KMS-11 (cell line): ENCODE measurements around the gene MICAL2.

Experiments used
- H2AFZ ChIP-seq: fragments of 200-600 bp; sonication (generic); 2 replicates; pipeline ENCODE4 v1.6.1; 2016; ENCODE audit warnings: antibody characterized with exemption, mixed run types, low read depth
- H3K27ac ChIP-seq: fragments of 200-600 bp; sonication (generic); 2 replicates; pipeline ENCODE4 v1.6.1; 2016; ENCODE audit warnings: mild to moderate bottlenecking, mixed run types
- H3K27me3 ChIP-seq: fragments of 200-600 bp; sonication (generic); 2 replicates; pipeline ENCODE4 v1.6.1; 2017; ENCODE audit warnings: mild to moderate bottlenecking, low read depth, mixed run types, moderate library complexity; ENCODE audit not compliant: insufficient read depth
- H3K36me3 ChIP-seq: fragments of 200-600 bp; sonication (generic); 2 replicates; pipeline ENCODE4 v1.6.1; 2017; ENCODE audit warnings: mild to moderate bottlenecking, mixed run types; ENCODE audit not compliant: insufficient read depth
- H3K4me1 ChIP-seq: fragments of 200-600 bp; sonication (generic); 2 replicates; pipeline ENCODE4 v1.6.1; 2016; ENCODE audit warnings: mild to moderate bottlenecking, low read depth, mixed run types; ENCODE audit not compliant: poor library complexity, severe bottlenecking
- H3K4me2 ChIP-seq: fragments of 200-600 bp; sonication (generic); 2 replicates; pipeline ENCODE4 v1.7.0; 2016; ENCODE audit warnings: mild to moderate bottlenecking, mixed run types
- H3K4me3 ChIP-seq: fragments of 200-600 bp; sonication (generic); IDR thresholded peaks from 2 replicates; pipeline ENCODE4 v1.6.1; 2017; ENCODE audit warnings: low read depth, low read length, mixed read lengths; ENCODE audit not compliant: insufficient read depth
- H3K79me2 ChIP-seq: fragments of 200-600 bp; sonication (generic); 2 replicates; pipeline ENCODE4 v1.6.1; 2016; ENCODE audit warnings: low read depth, mixed run types; ENCODE audit not compliant: insufficient read depth
- H3K9ac ChIP-seq: fragments of 200-600 bp; sonication (generic); 2 replicates; pipeline ENCODE4 v1.6.1; 2016; ENCODE audit warnings: mild to moderate bottlenecking, mixed run types
- H4K20me1 ChIP-seq: fragments of 200-600 bp; sonication (generic); 2 replicates; pipeline ENCODE4 v1.6.1; 2016; ENCODE audit warnings: mild to moderate bottlenecking, mixed run types; ENCODE audit not compliant: insufficient read depth
- TF ChIP-seq, protein P1 (sequence below): fragments of 200-600 bp; sonication (generic); conservative IDR thresholded peaks from 2 replicates; pipeline ENCODE4 v1.6.1; 2017; ENCODE audit warnings: low read depth, mild to moderate bottlenecking, antibody characterized with exemption, low read length, moderate library complexity, mixed read lengths

Gene MICAL2

DNA sequence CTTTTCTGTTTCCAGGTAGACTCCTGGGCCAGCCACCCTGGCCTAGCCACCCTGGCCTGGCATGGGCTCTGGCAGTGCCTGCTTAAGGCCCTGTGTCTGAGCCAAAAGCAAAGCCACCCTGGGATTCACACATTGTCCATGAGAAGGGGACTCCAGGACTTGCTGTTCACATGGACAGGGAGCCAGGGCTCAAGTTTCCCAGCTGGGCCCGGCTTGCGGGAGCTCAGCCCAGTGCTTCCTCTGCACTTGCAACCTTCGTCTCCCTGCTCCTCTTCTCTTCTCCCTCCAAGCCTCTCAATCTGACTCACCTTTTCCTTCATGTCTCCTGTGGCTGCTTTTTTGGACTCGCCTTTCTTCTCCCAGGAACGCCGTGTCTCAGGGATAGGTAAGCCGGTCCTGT lies 130.3 kb downstream of the MICAL2 start:
- Histone ChIP-seq H2AFZ (no peak overlapping the region), H3K79me2 (no peaks in the 10 kb centered on the region), H3K4me1 (peaks cover 49% of the 10 kb centered on the region), H4K20me1 (no peaks in the 10 kb centered on the region), H3K36me3 (no peaks in the 10 kb centered on the region), H3K9ac (no peak overlapping the region), H3K4me2 (no peak overlapping the region), H3K27ac (no peak overlapping the region), H3K27me3 (no peaks in the 10 kb centered on the region), H3K4me3 (no peak overlapping the region)
- TF ChIP-seq, protein P1, sequence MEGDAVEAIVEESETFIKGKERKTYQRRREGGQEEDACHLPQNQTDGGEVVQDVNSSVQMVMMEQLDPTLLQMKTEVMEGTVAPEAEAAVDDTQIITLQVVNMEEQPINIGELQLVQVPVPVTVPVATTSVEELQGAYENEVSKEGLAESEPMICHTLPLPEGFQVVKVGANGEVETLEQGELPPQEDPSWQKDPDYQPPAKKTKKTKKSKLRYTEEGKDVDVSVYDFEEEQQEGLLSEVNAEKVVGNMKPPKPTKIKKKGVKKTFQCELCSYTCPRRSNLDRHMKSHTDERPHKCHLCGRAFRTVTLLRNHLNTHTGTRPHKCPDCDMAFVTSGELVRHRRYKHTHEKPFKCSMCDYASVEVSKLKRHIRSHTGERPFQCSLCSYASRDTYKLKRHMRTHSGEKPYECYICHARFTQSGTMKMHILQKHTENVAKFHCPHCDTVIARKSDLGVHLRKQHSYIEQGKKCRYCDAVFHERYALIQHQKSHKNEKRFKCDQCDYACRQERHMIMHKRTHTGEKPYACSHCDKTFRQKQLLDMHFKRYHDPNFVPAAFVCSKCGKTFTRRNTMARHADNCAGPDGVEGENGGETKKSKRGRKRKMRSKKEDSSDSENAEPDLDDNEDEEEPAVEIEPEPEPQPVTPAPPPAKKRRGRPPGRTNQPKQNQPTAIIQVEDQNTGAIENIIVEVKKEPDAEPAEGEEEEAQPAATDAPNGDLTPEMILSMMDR, result no peak

DNA sequence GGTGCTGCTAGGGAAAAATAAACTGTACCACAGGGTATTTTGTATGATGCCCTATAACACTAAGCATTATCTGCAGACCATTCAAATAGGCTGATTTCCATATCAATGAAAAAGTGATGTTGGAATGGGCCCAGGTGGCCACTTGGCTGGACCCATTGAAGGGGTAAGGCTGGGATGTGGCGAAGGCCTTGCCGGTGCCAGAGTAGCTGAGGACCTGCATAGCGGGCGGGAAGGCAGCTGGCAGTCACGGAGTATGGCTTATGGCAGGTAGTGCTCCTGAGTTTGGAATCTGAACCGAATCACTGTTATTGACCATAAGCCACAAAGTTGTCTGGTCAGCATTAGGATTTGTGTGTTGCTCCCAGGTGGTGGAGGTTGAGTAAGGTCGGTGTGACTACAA lies 131.0 kb downstream of the MICAL2 start:
- peaks cover 54% of the 10 kb centered on the region for H3K4me1 ChIP-seq
- no peak overlapping the region for H3K9ac ChIP-seq
- no peaks in the 10 kb centered on the region for H3K79me2 ChIP-seq
- no peak overlapping the region for H3K4me3 ChIP-seq
- no peak overlapping the region for H2AFZ ChIP-seq
- TF ChIP-seq, protein P1, result no peak
- H3K27me3 ChIP-seq, result no peaks in the 10 kb centered on the region
- H3K36me3 ChIP-seq, result no peaks in the 10 kb centered on the region
- H4K20me1 ChIP-seq, result no peaks in the 10 kb centered on the region
- no peak overlapping the region for H3K27ac ChIP-seq
- H3K4me2 ChIP-seq, result no peak overlapping the region

DNA sequence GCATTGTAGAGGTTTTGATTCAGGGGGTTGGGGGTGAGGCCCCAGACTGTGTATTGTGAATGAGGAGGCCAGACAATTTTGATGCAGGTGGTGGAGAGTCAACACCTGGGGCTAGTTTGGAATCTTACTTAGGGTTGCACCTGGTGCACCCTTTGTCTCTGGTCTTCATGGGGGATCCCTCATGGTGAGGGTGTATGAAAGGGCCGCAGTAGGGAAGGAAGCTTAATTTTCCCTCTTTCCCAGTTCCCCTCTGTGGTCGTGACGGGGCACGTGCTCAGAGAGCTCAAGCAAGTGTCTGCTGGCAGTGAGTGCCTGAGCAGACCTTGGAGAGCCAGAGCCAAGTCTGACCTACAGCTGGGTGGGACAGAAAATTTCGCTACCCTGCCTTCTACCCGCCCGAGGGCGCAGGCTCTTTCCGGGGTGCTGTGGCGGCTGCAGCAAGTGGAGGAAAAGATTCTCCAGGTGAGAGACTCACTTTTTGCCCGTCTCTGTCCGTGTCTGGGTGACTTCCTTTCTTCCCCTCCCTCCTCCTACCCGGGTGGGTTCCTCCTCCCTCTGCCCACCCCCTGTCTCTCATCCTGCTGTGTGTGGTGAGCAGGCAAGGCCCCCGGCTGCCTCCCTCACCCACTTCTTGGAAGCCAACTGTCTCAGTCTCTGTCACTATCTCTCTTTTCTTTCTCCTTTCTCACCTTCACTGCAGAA lies 131.7 kb downstream of the MICAL2 start:
- peaks cover 55% of the 10 kb centered on the region for H3K4me1 ChIP-seq
- no peaks in the 10 kb centered on the region for H3K79me2 ChIP-seq
- H3K36me3 ChIP-seq, result no peaks in the 10 kb centered on the region
- H3K9ac ChIP-seq, result no peak overlapping the region
- H3K4me2 ChIP-seq, result no peak overlapping the region
- H3K27ac ChIP-seq, result no peak overlapping the region
- H4K20me1 ChIP-seq, result no peaks in the 10 kb centered on the region
- no peak overlapping the region for H2AFZ ChIP-seq
- H3K27me3 ChIP-seq, result no peaks in the 10 kb centered on the region
- H3K4me3 ChIP-seq, result no peak overlapping the region
- TF ChIP-seq, protein P1, result no peak

DNA sequence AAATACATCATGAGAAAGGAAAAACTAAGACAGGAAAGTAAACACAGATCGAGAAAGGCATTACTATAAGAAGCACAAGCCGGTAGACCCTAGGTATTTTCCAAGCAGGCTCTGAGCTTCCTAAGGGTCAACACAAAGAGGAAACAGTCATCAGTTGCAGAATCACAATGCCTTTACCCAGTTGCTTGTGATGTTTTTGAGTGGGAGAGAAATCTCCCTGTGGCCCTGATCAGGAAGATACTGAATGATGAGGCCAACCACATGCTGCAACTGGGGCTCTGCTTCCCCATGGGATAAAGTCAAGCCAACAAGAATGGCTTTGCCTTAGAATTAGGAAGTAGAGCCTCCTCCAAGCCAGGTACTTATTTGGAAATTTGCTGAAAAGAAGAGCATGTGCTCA lies 132.6 kb downstream of the MICAL2 start:
- no peak overlapping the region for H3K9ac ChIP-seq
- H3K4me1 ChIP-seq, result peaks cover 58% of the 10 kb centered on the region
- no peaks in the 10 kb centered on the region for H3K36me3 ChIP-seq
- H3K79me2 ChIP-seq, result no peaks in the 10 kb centered on the region
- H3K4me3 ChIP-seq, result no peak overlapping the region
- H3K27me3 ChIP-seq, result no peaks in the 10 kb centered on the region
- no peak overlapping the region for H2AFZ ChIP-seq
- H3K27ac ChIP-seq, result no peak overlapping the region
- no peak overlapping the region for H3K4me2 ChIP-seq
- TF ChIP-seq, protein P1, result no peak
- H4K20me1 ChIP-seq, result no peaks in the 10 kb centered on the region
